Endothelial cell of umbilical vein (primary cell): Measurements from ENCODE around the gene NR2F2.

ENCODE experiments used
- CTCF ChIP-seq, 2 donors: IDR thresholded peaks; 1 replicate in 1 of 2; 2 replicates in 1 of 2; pipeline ENCODE4 v1.5.1; 2011; ENCODE audit warnings: low read length in 2 of 2, mild to moderate bottlenecking in 2 of 2, moderate library complexity in 2 of 2, control low read depth in 1 of 2, inconsistent platforms in 1 of 2, low read depth in 1 of 2; ENCODE audit not compliant: insufficient read depth in 1 of 2; ENCODE audit errors: extremely low read depth in 1 of 2
- MAX ChIP-seq: IDR thresholded peaks from 2 replicates; pipeline ENCODE4 v1.6.1; 2011; ENCODE audit not compliant: insufficient read depth, insufficient read length
- POLR2A ChIP-seq: IDR thresholded peaks from 2 replicates; pipeline ENCODE4 v1.6.1; 2012; ENCODE audit warnings: low read depth, mild to moderate bottlenecking, control low read depth, low read length
- POLR2AphosphoS5 ChIP-seq: IDR thresholded peaks from 2 replicates; pipeline ENCODE4 v1.6.1; 2012; ENCODE audit warnings: low read depth, mild to moderate bottlenecking, control low read depth, low read length, moderate library complexity; ENCODE audit not compliant: insufficient read depth

- TF ChIP-seq MAX (no peak), CTCF (IDR thresholded peaks at IDR 0.05; ENCODE audit: extremely low read depth in 1 of 2, insufficient read depth in 1 of 2, low read depth in 1 of 2, low read length in 2 of 2) (no peak), POLR2A (no peak), POLR2AphosphoS5 (no peak)
These were observed 33.2 kb downstream of the NR2F2 start for GRCh38 chr15:96363707-96364106.
